Heart right ventricle (tissue), 16 donors: ENCODE measurements around the gene PCDHB14. TPM values are rescaled to one million over a fixed set of nuclear protein-coding genes. Genes with fewer than 3 reads are reported as not detected.

Experiments used
- ATAC-seq, 8 donors: fragments of 200-7000 bp; cut with Tn5 transposase; one replicate each; pipeline ENCODE4 v1.9.1; 2020; ENCODE audit warnings: mild to moderate bottlenecking in 8 of 8, moderate library complexity in 8 of 8, moderate number of reproducible peaks in 1 of 8
- DNase-seq, 2 donors: peaks; one replicate each; pipeline ENCODE4 v3.0.0-alpha.2; 2020
- H3K27ac ChIP-seq, 10 donors: fragments of 200-600 bp; sonication (generic) in 2 of 10; one replicate each; pipeline versions ENCODE4 v1.5.0 to v1.8.0; 2020 to 2022; ENCODE audit warnings: mild to moderate bottlenecking in 3 of 10
- H3K27me3 ChIP-seq, 7 donors: fragments of 200-600 bp; one replicate each; pipeline ENCODE4 v1.8.0; 2021 to 2022; ENCODE audit warnings: mild to moderate bottlenecking in 2 of 7
- H3K36me3 ChIP-seq, 9 donors: fragments of 200-600 bp; sonication (generic) in 1 of 9; one replicate each; pipeline versions ENCODE4 v1.5.0 to v1.8.0; 2020 to 2022; ENCODE audit warnings: mild to moderate bottlenecking in 2 of 9
- H3K4me1 ChIP-seq, 9 donors: fragments of 200-600 bp; sonication (generic) in 1 of 9; one replicate each; pipeline versions ENCODE4 v1.5.0 to v1.8.0; 2020 to 2022; ENCODE audit warnings: mild to moderate bottlenecking in 4 of 9
- H3K4me3 ChIP-seq, 10 donors: fragments of 200-600 bp; sonication (generic) in 2 of 10; one replicate each; pipeline versions ENCODE4 v1.5.0 to v1.8.0; 2020 to 2022; ENCODE audit warnings: mild to moderate bottlenecking in 7 of 10, moderate library complexity in 2 of 10
- H3K9me3 ChIP-seq, 11 donors: fragments of 200-600 bp in 10 of 11; sonication (generic) in 2 of 11; one replicate each; pipeline versions ENCODE4 v1.5.0 to v1.8.0; 2013 to 2022; ENCODE audit warnings: mild to moderate bottlenecking in 2 of 11, control low read depth in 1 of 11, moderate library complexity in 1 of 11
- CTCF ChIP-seq, 9 donors: fragments of 200-600 bp; sonication (generic) in 2 of 9; IDR thresholded peaks; one replicate each; pipeline versions ENCODE4 v1.5.0 to v1.8.0; 2021 to 2022; ENCODE audit warnings: antibody characterized with exemption in 9 of 9, mild to moderate bottlenecking in 5 of 9, moderate library complexity in 1 of 9
- WGBS, 2 donors: extraction: QIAGEN DNeasy Blood & Tissue Kit; methylation state at CpG; one replicate each; pipeline ENCODE4 v1.1.7; 2013; ENCODE audit warnings: inconsistent platforms in 1 of 2; 5-methylcytosine and 5-hydroxymethylcytosine counted together
- intact Hi-C, 10 donors: fragments of 100-400 bp; cut with DNase I; formaldehyde crosslinking; loops; one replicate each; pipeline versions ENCODE4 v1.11.1 to v1.14.2; 2022
- polyA plus RNA-seq, 2 donors: library from polyadenylated mRNA; stranded (reverse); fragments of 200-250 nt; gene quantifications; one replicate each; pipeline ENCODE4 v1.2.3, GENCODE V29; 2013
- total RNA-seq, 10 donors: library from RNA; stranded (reverse); fragmentation: NEBNext Ultra II Directional in 3 of 10; extraction: Animal tissue kit (Norgen Biotek cat#: 25700) in 3 of 10; gene quantifications; one replicate each; pipeline versions ENCODE4 v1.2.1 to v1.2.4, GENCODE V29; 2021 to 2023
- donor health status: Arrhythmogenic right ventricular cardiomyopathy.
- donor health status: ischemic (EF 13 %, LVEDD 7.1; RV severe dilation, severe dysfunction).
- donor health status: healthy with polysubstance abuse.
- donor health status: DM: no; HTN: yes; CAD: no.
- donor health status: DM: no; HTN: no; CAD: no.
- donor health status: ischemic (EF 25% LVEDD 6.9; RV normal size, moderate dysfunction).
- donor health status: ischemic (EF 25% LVEDD 5.7; RV mildly dilated, moderate dysfunction).
- donor health status: healthy.
- donor health status: DM: yes; HTN: yes; CAD: no.
- donor health status: Ischemic cardiomyopathy.
- donor health status: ischemic (EF 35%, LVEDD 5.7; RV mildly dilated, moderate dysfunction).
- donor health status: nonischemic (EF 11% LVEDD 7.7; RV severe dilation, severe dysfunction).
- donor health status: DM: yes; HTN: yes; CAD: no.
- donor health status: PGD.
- donor health status: ischemic (EF 29% LVEDD 5.4; RV normal size, mild dysfunction).
- donor health status: nonischemic (EF 23%, LVEDD 6.1; RV moderate dilation, normal function).

PCDHB14 gene
- total and polyA plus RNA-seq, 12 donors, result 1.2 to 9.0 (median 3.8) TPM

DNA sequence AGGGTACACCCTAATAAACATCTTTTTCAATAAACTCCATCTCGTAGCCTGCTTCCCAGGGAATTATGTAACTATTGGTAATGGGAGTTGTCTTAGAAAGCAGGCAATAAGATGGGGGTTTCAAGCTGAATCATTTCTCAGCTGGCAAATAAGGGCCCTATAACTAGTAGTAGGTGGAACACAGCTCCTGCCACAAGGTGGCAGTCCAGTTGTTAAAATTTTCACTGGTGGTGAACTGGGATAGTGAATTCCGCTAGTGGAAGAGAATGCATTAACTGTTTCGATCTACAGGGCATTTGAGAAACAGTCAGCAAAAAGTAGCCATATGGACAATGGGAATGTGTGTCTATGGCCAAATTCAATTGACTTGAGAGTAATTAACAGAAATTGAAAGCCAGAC lies 49.8 kb downstream of the PCDHB14 start:
- Histone ChIP-seq H3K27me3 (no peaks in the 10 kb centered on the region), H3K36me3 (no peaks in the 10 kb centered on the region), H3K4me3 (no peak overlapping the region), H3K27ac (no peak overlapping the region), H3K4me1 (no peaks in the 10 kb centered on the region), H3K9me3 (peaks cover 3 to 100% (median 85%) of the 10 kb centered on the region in 11 donors)
- intact Hi-C loops, result no loop called here
- DNase-seq (no peak), ATAC-seq (no peak)
- WGBS, 2 donors, result 47 to 48% methylated on average over 3 of the region's 3 CpGs
- TF ChIP-seq CTCF (IDR thresholded peaks at IDR 0.05), result no peak

Other genes starting within 250 kb of the PCDHB14 start
Only the 30 nearest of the 36 such genes appear.
- gene PCDHB1, start 172.0 kb upstream of the PCDHB14 start, total RNA-seq, result not detected
- not detected for gene PCDHB1, start 172.0 kb upstream of the PCDHB14 start, polyA plus RNA-seq
- 1 to 10 TPM in 8 of 10 donors, under 1 TPM in 2; 0.87 to 3.8 (median 2.2) TPM for gene PCDHB2, start 128.7 kb upstream of the PCDHB14 start, total RNA-seq
- under 1 TPM; 0.58 to 0.59 TPM for gene PCDHB2, start 128.7 kb upstream of the PCDHB14 start, polyA plus RNA-seq
- 1 to 10 TPM in 6 of 10 donors, under 1 TPM in 4; 0.40 to 2.0 (median 1.1) TPM for gene PCDHB3, start 122.9 kb upstream of the PCDHB14 start, total RNA-seq
- under 1 TPM; 0.29 to 0.37 TPM for gene PCDHB3, start 122.9 kb upstream of the PCDHB14 start, polyA plus RNA-seq
- gene PCDHB4, start 101.5 kb upstream of the PCDHB14 start, total RNA-seq, result 1 to 10 TPM; 1.3 to 3.3 (median 2.3) TPM
- under 1 TPM; 0.51 to 0.78 TPM for gene PCDHB4, start 101.5 kb upstream of the PCDHB14 start, polyA plus RNA-seq
- 1 to 10 TPM; 2.4 to 7.4 (median 4.6) TPM for gene PCDHB5, start 88.1 kb upstream of the PCDHB14 start, total RNA-seq
- 1 to 10 TPM in 1 of 2 donors, under 1 TPM in 1; 0.73 to 1.2 TPM for gene PCDHB5, start 88.1 kb upstream of the PCDHB14 start, polyA plus RNA-seq
- under 1 TPM; 0.21 to 0.68 (median 0.44) TPM for gene PCDHB6, start 73.3 kb upstream of the PCDHB14 start, total RNA-seq
- gene PCDHB6, start 73.3 kb upstream of the PCDHB14 start, polyA plus RNA-seq, result under 1 TPM; 0.16 to 0.51 TPM
- gene PCDHB7, start 50.7 kb upstream of the PCDHB14 start, total RNA-seq, result 1 to 10 TPM in 3 of 10 donors, under 1 TPM in 7; 0.17 to 1.2 (median 0.76) TPM
- under 1 TPM; 0.22 to 0.35 TPM for gene PCDHB7, start 50.7 kb upstream of the PCDHB14 start, polyA plus RNA-seq
- 1 to 10 TPM in 8 of 10 donors, under 1 TPM in 2; 0.60 to 5.8 (median 2.0) TPM for gene PCDHB8, start 45.6 kb upstream of the PCDHB14 start, total RNA-seq
- under 1 TPM; 0.29 to 0.46 TPM for gene PCDHB8, start 45.6 kb upstream of the PCDHB14 start, polyA plus RNA-seq
- gene PCDHB16, start 41.0 kb upstream of the PCDHB14 start, total RNA-seq, result 1 to 10 TPM in 9 of 10 donors, under 1 TPM in 1; 0.98 to 3.7 (median 2.1) TPM
- 1 to 10 TPM in 1 of 2 donors, under 1 TPM in 1; 0.62 to 1.4 TPM for gene PCDHB16, start 41.0 kb upstream of the PCDHB14 start, polyA plus RNA-seq
- gene PCDHB9, start 36.2 kb upstream of the PCDHB14 start, total RNA-seq, result 1 to 10 TPM in 5 of 10 donors, under 1 TPM in 5; 0.34 to 3.4 (median 1.1) TPM
- under 1 TPM; 0.25 to 0.59 TPM for gene PCDHB9, start 36.2 kb upstream of the PCDHB14 start, polyA plus RNA-seq
- gene PCDHB10, start 31.0 kb upstream of the PCDHB14 start, total RNA-seq, result 1 to 10 TPM in 3 of 10 donors, under 1 TPM in 7; 0.28 to 1.3 (median 0.68) TPM
- under 1 TPM; 0.42 to 0.59 TPM for gene PCDHB10, start 31.0 kb upstream of the PCDHB14 start, polyA plus RNA-seq
- gene PCDHB11, start 23.7 kb upstream of the PCDHB14 start, total RNA-seq, result 1 to 10 TPM in 7 of 10 donors, under 1 TPM in 3; 0.64 to 2.8 (median 1.4) TPM
- under 1 TPM; 0.26 to 0.37 TPM for gene PCDHB11, start 23.7 kb upstream of the PCDHB14 start, polyA plus RNA-seq
- gene PCDHB12, start 14.6 kb upstream of the PCDHB14 start, total RNA-seq, result 1 to 10 TPM in 6 of 10 donors, under 1 TPM in 4; 0.79 to 1.7 (median 1.1) TPM
- gene PCDHB12, start 14.6 kb upstream of the PCDHB14 start, polyA plus RNA-seq, result under 1 TPM; 0.51 to 0.58 TPM
- gene PCDHB13, start 9.4 kb upstream of the PCDHB14 start, total RNA-seq, result 1 to 10 TPM; 2.7 to 5.4 (median 3.6) TPM
- 1 to 10 TPM; 1.0 to 1.3 TPM for gene PCDHB13, start 9.4 kb upstream of the PCDHB14 start, polyA plus RNA-seq
- gene PCDHB15, start 22.1 kb downstream of the PCDHB14 start, total RNA-seq, result 10 to 100 TPM in 2 of 10 donors, 1 to 10 TPM in 8; 3.3 to 10.5 (median 5.2) TPM
- 1 to 10 TPM; 2.3 to 3.4 TPM for gene PCDHB15, start 22.1 kb downstream of the PCDHB14 start, polyA plus RNA-seq
- gene SLC25A2, start 80.7 kb downstream of the PCDHB14 start, total RNA-seq, result under 1 TPM in 2 of 10 donors, not detected in 8; 0.28 TPM
- under 1 TPM in 1 of 2 donors, not detected in 1; 0.22 TPM for gene SLC25A2, start 80.7 kb downstream of the PCDHB14 start, polyA plus RNA-seq
- gene TAF7, start 97.4 kb downstream of the PCDHB14 start, total RNA-seq, result 100 to 1,000 TPM in 8 of 10 donors, 10 to 100 TPM in 2; 93.4 to 111 (median 107) TPM
- gene TAF7, start 97.4 kb downstream of the PCDHB14 start, polyA plus RNA-seq, result 10 to 100 TPM; 33.1 to 89.9 TPM
- gene PCDHGA1, start 107.2 kb downstream of the PCDHB14 start, total RNA-seq, result 1 to 10 TPM; 2.1 to 5.0 (median 2.8) TPM
- 1 to 10 TPM in 1 of 2 donors, under 1 TPM in 1; 0.57 to 1.5 TPM for gene PCDHGA1, start 107.2 kb downstream of the PCDHB14 start, polyA plus RNA-seq
- 10 to 100 TPM in 6 of 10 donors, 1 to 10 TPM in 4; 7.0 to 15.3 (median 12.2) TPM for gene PCDHGA2, start 115.4 kb downstream of the PCDHB14 start, total RNA-seq
- gene PCDHGA2, start 115.4 kb downstream of the PCDHB14 start, polyA plus RNA-seq, result 1 to 10 TPM; 1.6 to 2.0 TPM
- 10 to 100 TPM; 10.0 to 21.0 (median 15.2) TPM for gene PCDHGA3, start 120.5 kb downstream of the PCDHB14 start, total RNA-seq
- gene PCDHGA3, start 120.5 kb downstream of the PCDHB14 start, polyA plus RNA-seq, result 1 to 10 TPM; 1.3 to 7.5 TPM
- 10 to 100 TPM in 3 of 10 donors, 1 to 10 TPM in 7; 5.2 to 13.2 (median 9.0) TPM for gene PCDHGB1, start 126.8 kb downstream of the PCDHB14 start, total RNA-seq
- 1 to 10 TPM in 1 of 2 donors, under 1 TPM in 1; 0.19 to 7.2 TPM for gene PCDHGB1, start 126.8 kb downstream of the PCDHB14 start, polyA plus RNA-seq
- 10 to 100 TPM in 8 of 10 donors, 1 to 10 TPM in 2; 7.4 to 16.0 (median 10.5) TPM for gene PCDHGA4, start 131.7 kb downstream of the PCDHB14 start, total RNA-seq
- gene PCDHGA4, start 131.7 kb downstream of the PCDHB14 start, polyA plus RNA-seq, result 1 to 10 TPM in 1 of 2 donors, under 1 TPM in 1; 0.70 to 4.8 TPM
- 10 to 100 TPM in 7 of 10 donors, 1 to 10 TPM in 3; 8.2 to 17.0 (median 11.5) TPM for gene PCDHGB2, start 136.7 kb downstream of the PCDHB14 start, total RNA-seq
- gene PCDHGB2, start 136.7 kb downstream of the PCDHB14 start, polyA plus RNA-seq, result 1 to 10 TPM in 1 of 2 donors, under 1 TPM in 1; 0.64 to 5.2 TPM
- gene PCDHGA5, start 140.8 kb downstream of the PCDHB14 start, total RNA-seq, result 1 to 10 TPM; 5.5 to 9.7 (median 7.1) TPM
- 1 to 10 TPM in 1 of 2 donors, under 1 TPM in 1; 0.59 to 5.3 TPM for gene PCDHGA5, start 140.8 kb downstream of the PCDHB14 start, polyA plus RNA-seq
- gene PCDHGB3, start 146.9 kb downstream of the PCDHB14 start, total RNA-seq, result 10 to 100 TPM in 3 of 10 donors, 1 to 10 TPM in 7; 7.0 to 14.0 (median 9.3) TPM
- 1 to 10 TPM in 1 of 2 donors, under 1 TPM in 1; 0.39 to 5.1 TPM for gene PCDHGB3, start 146.9 kb downstream of the PCDHB14 start, polyA plus RNA-seq
- 10 to 100 TPM in 1 of 10 donors, 1 to 10 TPM in 9; 5.4 to 10.6 (median 8.1) TPM for gene PCDHGA6, start 150.5 kb downstream of the PCDHB14 start, total RNA-seq
- 1 to 10 TPM; 1.2 to 9.4 TPM for gene PCDHGA6, start 150.5 kb downstream of the PCDHB14 start, polyA plus RNA-seq
- 10 to 100 TPM in 1 of 10 donors, 1 to 10 TPM in 9; 5.9 to 11.5 (median 8.1) TPM for gene PCDHGA7, start 159.4 kb downstream of the PCDHB14 start, total RNA-seq
- 1 to 10 TPM in 1 of 2 donors, under 1 TPM in 1; 0.54 to 6.4 TPM for gene PCDHGA7, start 159.4 kb downstream of the PCDHB14 start, polyA plus RNA-seq
- 10 to 100 TPM in 1 of 10 donors, 1 to 10 TPM in 9; 5.1 to 10.9 (median 7.3) TPM for gene PCDHGB4, start 164.4 kb downstream of the PCDHB14 start, total RNA-seq
- 1 to 10 TPM in 1 of 2 donors, under 1 TPM in 1; 0.96 to 3.3 TPM for gene PCDHGB4, start 164.4 kb downstream of the PCDHB14 start, polyA plus RNA-seq
- 10 to 100 TPM in 1 of 10 donors, 1 to 10 TPM in 9; 7.2 to 11.2 (median 8.7) TPM for gene PCDHGA8, start 169.3 kb downstream of the PCDHB14 start, total RNA-seq
- gene PCDHGA8, start 169.3 kb downstream of the PCDHB14 start, polyA plus RNA-seq, result 1 to 10 TPM in 1 of 2 donors, under 1 TPM in 1; 0.28 to 3.7 TPM
- gene PCDHGB5, start 174.6 kb downstream of the PCDHB14 start, total RNA-seq, result 10 to 100 TPM in 2 of 10 donors, 1 to 10 TPM in 8; 6.6 to 12.1 (median 8.2) TPM
- 1 to 10 TPM; 1.6 to 3.8 TPM for gene PCDHGB5, start 174.6 kb downstream of the PCDHB14 start, polyA plus RNA-seq